T-cell (primary cell): ENCODE data around the gene ADAMTS9. TPM values are rescaled to one million over a fixed set of nuclear protein-coding genes. Genes with fewer than 3 reads are reported as not detected.
"Not testable (repeated sequence)": the region's sequence is repeated elsewhere in the genome, so short reads cannot be mapped to it uniquely, and the experiment has no call there.

Source experiments
- ATAC-seq, 4 experiments: fragments of 200-7000 bp in 3 of 4; fragments of 150-1000 bp in 1 of 4; cut with Tn5 transposase; replicated peaks in 1 of 4; 1 replicate in 3 of 4; 2 replicates in 1 of 4; pipeline ENCODE4 v1.10.0; 2021; ENCODE audit warnings: moderate library complexity in 3 of 4, mild to moderate bottlenecking in 2 of 4, moderate number of reproducible peaks in 1 of 4
- CTCF ChIA-PET, 2 donors: fragments of 300-600 bp; sonication (Branson Sonifier 250); formaldehyde crosslinking; loops; one replicate each; lab custom pipeline; 2022; ENCODE audit warnings: antibody characterized with exemption in 2 of 2; lab: Charles Lee
- POLR2A ChIA-PET, 2 donors: fragments of 300-600 bp; sonication (Branson Sonifier 250); formaldehyde crosslinking; loops; one replicate each; lab custom pipeline; 2022; ENCODE audit warnings: antibody characterized with exemption in 2 of 2; lab: Charles Lee
- DNase-seq, 35 experiments: peaks; one replicate each; pipeline versions ENCODE4 v3.0.0 to v3.0.0-alpha.2; 2013 to 2023
- H3K27ac ChIP-seq: one replicate; pipeline ENCODE4 v1.5.1; 2013; ENCODE audit warnings: low read length
- H3K27me3 ChIP-seq, 2 experiments: replicated peaks in 1 of 2; 1 replicate in 1 of 2; 2 replicates in 1 of 2; pipeline versions ENCODE4 v1.6.1 to v1.7.0; 2013; ENCODE audit warnings: low read length in 1 of 2, mixed read lengths in 1 of 2; ENCODE audit not compliant: control insufficient read depth in 2 of 2, insufficient read depth in 2 of 2; ENCODE audit errors: extremely low read depth in 1 of 2
- H3K36me3 ChIP-seq, 2 donors: 1 replicate in 1 of 2; 2 replicates in 1 of 2; pipeline versions ENCODE4 v1.6.1 to v1.7.0; 2013; ENCODE audit warnings: low read length in 1 of 2; ENCODE audit not compliant: control insufficient read depth in 2 of 2, insufficient read depth in 1 of 2; ENCODE audit errors: extremely low read depth in 1 of 2
- H3K4me1 ChIP-seq, 2 experiments: 1 replicate in 1 of 2; 2 replicates in 1 of 2; pipeline versions ENCODE4 v1.6.1 to v1.7.0; 2013; ENCODE audit warnings: low read length in 2 of 2, mixed read lengths in 1 of 2; ENCODE audit not compliant: insufficient read depth in 2 of 2, control insufficient read depth in 1 of 2; ENCODE audit errors: extremely low read depth in 1 of 2
- H3K4me3 ChIP-seq, 2 donors: 1 replicate in 1 of 2; 2 replicates in 1 of 2; pipeline versions ENCODE4 v1.5.1 to v1.7.0; 2013; ENCODE audit warnings: mild to moderate bottlenecking in 2 of 2, low read length in 1 of 2, moderate library complexity in 1 of 2; ENCODE audit not compliant: control insufficient read depth in 1 of 2; ENCODE audit errors: extremely low read depth in 1 of 2
- H3K9me3 ChIP-seq: 2 replicates; pipeline ENCODE4 v1.7.0; 2013
- H3K27ac Mint-ChIP-seq, 2 donors: one replicate each; pipeline ENCODE4 v1.8.0; 2020 to 2021; ENCODE audit warnings: mild to moderate bottlenecking in 2 of 2, mixed read lengths in 2 of 2
- H3K27me3 Mint-ChIP-seq, 2 donors: one replicate each; pipeline ENCODE4 v1.8.0; 2021 to 2022; ENCODE audit warnings: mixed read lengths in 2 of 2
- H3K36me3 Mint-ChIP-seq: one replicate; pipeline ENCODE4 v1.8.0; 2021; ENCODE audit warnings: mixed read lengths
- H3K4me1 Mint-ChIP-seq, 3 donors: one replicate each; pipeline ENCODE4 v1.8.0; 2020 to 2022; ENCODE audit warnings: mixed read lengths in 3 of 3, mild to moderate bottlenecking in 1 of 3
- H3K4me3 Mint-ChIP-seq, 3 donors: one replicate each; pipeline ENCODE4 v1.8.0; 2020 to 2022; ENCODE audit warnings: mild to moderate bottlenecking in 3 of 3, mixed read lengths in 3 of 3, moderate library complexity in 3 of 3
- H3K9me3 Mint-ChIP-seq, 3 donors: one replicate each; pipeline ENCODE4 v1.8.0; 2020 to 2022; ENCODE audit warnings: mixed read lengths in 3 of 3
- WGBS: methylation state at CpG from one replicate; pipeline ENCODE4 v1.1.5; 2013; ENCODE audit warnings: missing lambda C conversion rate; ENCODE audit not compliant: insufficient coverage; 5-methylcytosine and 5-hydroxymethylcytosine counted together
- total RNA-seq, 35 experiments: library from RNA in 6 of 35; stranded (reverse) in 6 of 35; fragments of 120-200 nt in 1 of 35; gene quantifications; one replicate each; pipeline versions ENCODE4 v1.2.1 to v1.2.4 and lab custom pipeline; 2013 to 2026

ADAMTS9 gene
- total RNA-seq, 5 donors from 2014 or later (not counting 1 experiment from before 2014, with no cell fraction given) = 0.09 to 0.10 TPM; not detected in 3

- DNase-seq (no peak), ATAC-seq (no peak)
- peaks cover 0 to 7% (median 0%) of the 10 kb centered on the region in 3 donors for H3K9me3 Mint-ChIP-seq
- no peaks in the 10 kb centered on the region for H3K36me3 Mint-ChIP-seq
- ChIA-PET CTCF (no interaction called here), POLR2A (no interaction called here)
- Histone ChIP-seq H3K36me3 (no peaks in the 10 kb centered on the region), H3K27ac (no peak overlapping the region), H3K27me3 (peaks cover 0 to 3% of the 10 kb centered on the region in 2 experiments), H3K9me3 (no peaks in the 10 kb centered on the region), H3K4me3 (no peak overlapping the region), H3K4me1 (no peaks in the 10 kb centered on the region)
- H3K27ac Mint-ChIP-seq = no peak overlapping the region
- H3K4me3 Mint-ChIP-seq = no peak overlapping the region
- WGBS = no CpG with 5 or more reads among the region's 3 CpGs
- no peaks in the 10 kb centered on the region for H3K4me1 Mint-ChIP-seq
- H3K27me3 Mint-ChIP-seq = no peaks in the 10 kb centered on the region
Measured at GRCh38 chr3:64549869-64550268, 137.9 kb downstream of the ADAMTS9 start.

- H3K27me3 ChIP-seq = peaks cover 0 to 3% of the 10 kb centered on the region in 2 experiments
- CTCF ChIA-PET = no interaction called here
- H3K27ac Mint-ChIP-seq = no peak overlapping the region
- H3K9me3 ChIP-seq = no peaks in the 10 kb centered on the region
- no peaks in the 10 kb centered on the region for H3K4me1 Mint-ChIP-seq
- no peak overlapping the region for H3K4me3 Mint-ChIP-seq
- ATAC-seq = no peak
- H3K27ac ChIP-seq = no peak overlapping the region
- H3K36me3 Mint-ChIP-seq = no peaks in the 10 kb centered on the region
- H3K4me1 ChIP-seq = no peaks in the 10 kb centered on the region
- H3K36me3 ChIP-seq = no peaks in the 10 kb centered on the region
- peaks cover 0 to 7% (median 0%) of the 10 kb centered on the region in 3 donors for H3K9me3 Mint-ChIP-seq
- WGBS = 56% methylated on average over 4 of the region's 6 CpGs
- POLR2A ChIA-PET = interaction anchor here in 1 of 2 donors (0.7 kb wide), 1 partner anchor 108 kb away, joined by 4 read pairs; no protein-coding TSS in a partner anchor
- H3K4me3 ChIP-seq = no peak overlapping the region
- no peaks in the 10 kb centered on the region for H3K27me3 Mint-ChIP-seq
- no peak for DNase-seq
Measured at GRCh38 chr3:64548200-64548889, 139.5 kb downstream of the ADAMTS9 start.

GRCh38 chr3:64546856-64547255, 140.9 kb downstream of the ADAMTS9 start:
- Histone ChIP-seq H3K27me3 (peaks cover 0 to 3% of the 10 kb centered on the region in 2 experiments), H3K4me1 (no peaks in the 10 kb centered on the region), H3K36me3 (no peaks in the 10 kb centered on the region), H3K9me3 (no peaks in the 10 kb centered on the region), H3K27ac (no peak overlapping the region), H3K4me3 (no peak overlapping the region)
- Mint-ChIP-seq H3K9me3 (no peaks in the 10 kb centered on the region), H3K27ac (no peak overlapping the region), H3K4me1 (no peaks in the 10 kb centered on the region), H3K36me3 (no peaks in the 10 kb centered on the region), H3K4me3 (no peak overlapping the region), H3K27me3 (peaks cover 0 to 1% of the 10 kb centered on the region in 2 donors)
- WGBS = 89% methylated on average over 4 of the region's 8 CpGs
- ChIA-PET CTCF (no interaction called here), POLR2A (no interaction called here)
- ATAC-seq = no peak
- DNase-seq = no peak

- H3K4me1 Mint-ChIP-seq, H3K36me3 Mint-ChIP-seq, H3K4me1 ChIP-seq, H3K9me3 ChIP-seq, H3K9me3 Mint-ChIP-seq, H3K27ac ChIP-seq, H3K27ac Mint-ChIP-seq, ATAC-seq, H3K4me3 ChIP-seq, POLR2A ChIA-PET, DNase-seq, H3K27me3 Mint-ChIP-seq, CTCF ChIA-PET, H3K4me3 Mint-ChIP-seq, H3K27me3 ChIP-seq, H3K36me3 ChIP-seq: not testable (repeated sequence)
- no CpG with 5 or more reads among the region's 3 CpGs for WGBS
Measured at GRCh38 chr3:64545239-64545638, 142.6 kb downstream of the ADAMTS9 start.

- H3K27me3 Mint-ChIP-seq = peaks cover 5 to 13% of the 10 kb centered on the region in 2 donors
- Histone ChIP-seq H3K4me3 (no peak overlapping the region), H3K36me3 (no peaks in the 10 kb centered on the region), H3K27ac (no peak overlapping the region), H3K9me3 (no peaks in the 10 kb centered on the region), H3K27me3 (no peaks in the 10 kb centered on the region), H3K4me1 (no peaks in the 10 kb centered on the region)
- H3K36me3 Mint-ChIP-seq = no peaks in the 10 kb centered on the region
- ATAC-seq (no peak), DNase-seq (no peak)
- no CpG with 5 or more reads among the region's 4 CpGs for WGBS
- no peak overlapping the region for H3K27ac Mint-ChIP-seq
- no peaks in the 10 kb centered on the region for H3K4me1 Mint-ChIP-seq
- H3K4me3 Mint-ChIP-seq = no peak overlapping the region
- ChIA-PET CTCF (no interaction called here), POLR2A (interaction anchor here in 1 of 2 donors (0.6 kb wide), 1 partner anchor 16 kb away, joined by 3 read pairs; no protein-coding TSS in a partner anchor)
- no peaks in the 10 kb centered on the region for H3K9me3 Mint-ChIP-seq
Measured at GRCh38 chr3:64541803-64542202, 146.0 kb downstream of the ADAMTS9 start.

- Mint-ChIP-seq H3K4me3 (no peak overlapping the region), H3K36me3 (no peaks in the 10 kb centered on the region), H3K4me1 (no peaks in the 10 kb centered on the region), H3K27me3 (peaks cover 5 to 13% of the 10 kb centered on the region in 2 donors), H3K27ac (no peak overlapping the region), H3K9me3 (no peaks in the 10 kb centered on the region)
- Histone ChIP-seq H3K4me3 (no peak overlapping the region), H3K4me1 (no peaks in the 10 kb centered on the region), H3K36me3 (no peaks in the 10 kb centered on the region), H3K27ac (no peak overlapping the region), H3K9me3 (no peaks in the 10 kb centered on the region), H3K27me3 (no peaks in the 10 kb centered on the region)
- ChIA-PET CTCF (no interaction called here), POLR2A (no interaction called here)
- ATAC-seq = no peak
- no peak for DNase-seq
- 26% methylated on average over 5 of the region's 10 CpGs for WGBS
Measured at GRCh38 chr3:64539451-64540196, 148.2 kb downstream of the ADAMTS9 start.
